Hematopoietic multipotent progenitor cell treated with erythropoietin and hydrocortisone succinate and interleukin-3 and kit ligand, for 15 days (in vitro differentiated cells): Measurements from ENCODE around the gene ZNF518A.

Experiments used
- DNase-seq: peaks from one replicate; pipeline ENCODE4 v3.0.0-alpha.2; 2015; ENCODE audit warnings: low spot score

The ZNF518A gene, protein sequence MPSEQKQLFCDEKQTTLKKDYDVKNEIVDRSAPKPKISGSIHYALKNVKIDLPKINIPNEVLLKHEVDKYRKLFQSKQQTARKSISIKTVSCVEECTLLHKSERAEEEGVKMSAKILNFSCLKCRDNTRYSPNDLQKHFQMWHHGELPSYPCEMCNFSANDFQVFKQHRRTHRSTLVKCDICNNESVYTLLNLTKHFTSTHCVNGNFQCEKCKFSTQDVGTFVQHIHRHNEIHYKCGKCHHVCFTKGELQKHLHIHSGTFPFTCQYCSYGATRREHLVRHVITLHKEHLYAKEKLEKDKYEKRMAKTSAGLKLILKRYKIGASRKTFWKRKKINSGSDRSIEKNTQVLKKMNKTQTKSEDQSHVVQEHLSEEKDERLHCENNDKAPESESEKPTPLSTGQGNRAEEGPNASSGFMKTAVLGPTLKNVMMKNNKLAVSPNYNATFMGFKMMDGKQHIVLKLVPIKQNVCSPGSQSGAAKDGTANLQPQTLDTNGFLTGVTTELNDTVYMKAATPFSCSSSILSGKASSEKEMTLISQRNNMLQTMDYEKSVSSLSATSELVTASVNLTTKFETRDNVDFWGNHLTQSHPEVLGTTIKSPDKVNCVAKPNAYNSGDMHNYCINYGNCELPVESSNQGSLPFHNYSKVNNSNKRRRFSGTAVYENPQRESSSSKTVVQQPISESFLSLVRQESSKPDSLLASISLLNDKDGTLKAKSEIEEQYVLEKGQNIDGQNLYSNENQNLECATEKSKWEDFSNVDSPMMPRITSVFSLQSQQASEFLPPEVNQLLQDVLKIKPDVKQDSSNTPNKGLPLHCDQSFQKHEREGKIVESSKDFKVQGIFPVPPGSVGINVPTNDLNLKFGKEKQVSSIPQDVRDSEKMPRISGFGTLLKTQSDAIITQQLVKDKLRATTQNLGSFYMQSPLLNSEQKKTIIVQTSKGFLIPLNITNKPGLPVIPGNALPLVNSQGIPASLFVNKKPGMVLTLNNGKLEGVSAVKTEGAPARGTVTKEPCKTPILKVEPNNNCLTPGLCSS (N-terminal part only)

DNA sequence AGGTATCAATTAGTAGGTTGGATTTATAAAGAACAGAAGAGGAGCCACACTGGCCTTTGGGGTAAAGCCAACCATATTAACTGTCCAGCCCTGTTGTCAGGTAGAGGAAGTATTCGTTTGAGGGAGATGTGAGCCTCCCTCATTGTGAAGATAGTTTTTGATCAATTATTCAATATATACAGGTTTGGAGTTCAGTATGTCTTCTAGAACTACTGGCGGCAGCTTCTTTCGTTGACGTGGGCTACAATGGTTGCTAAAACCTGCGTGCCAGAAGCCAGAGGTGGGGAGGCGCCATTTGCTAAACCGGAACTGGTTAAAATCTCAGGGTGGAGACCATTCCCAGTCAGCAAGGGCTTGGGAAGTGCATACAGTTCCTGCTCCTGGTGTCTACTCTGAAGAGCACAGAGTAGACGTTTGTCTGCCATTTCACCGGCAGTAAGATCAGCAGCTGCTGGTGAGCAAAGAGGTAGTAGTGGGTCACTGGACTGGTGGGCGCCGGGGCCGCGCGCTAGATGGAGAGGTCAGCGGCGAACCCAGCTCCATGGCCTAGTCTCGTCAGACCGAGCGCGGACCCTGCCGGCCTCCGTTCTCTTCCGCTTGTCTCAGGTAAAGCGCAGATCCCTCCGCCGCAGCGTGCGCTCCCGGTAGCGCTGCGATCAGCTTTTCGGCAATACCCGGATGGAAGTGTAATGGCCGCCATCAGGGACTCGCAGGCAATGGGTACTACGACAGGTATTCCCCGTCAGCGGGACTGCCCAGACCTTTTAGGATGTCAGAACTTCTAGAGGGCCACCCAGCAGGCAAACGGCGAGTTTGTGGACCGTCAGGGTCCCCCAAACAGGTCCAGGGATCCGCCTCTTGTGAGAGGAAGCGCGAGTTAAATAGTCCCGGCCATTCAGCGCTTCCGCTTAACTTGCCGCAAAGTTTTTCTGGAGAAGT is at the start of gene ZNF518A:
Gene ZNF518A, plus strand, starts transcription at position 911 of the 939 bp plus-strand sequence. CDS start 26,026 bp downstream, outside the sequence.
- DNase-seq, result peak; percentile 92

DNA sequence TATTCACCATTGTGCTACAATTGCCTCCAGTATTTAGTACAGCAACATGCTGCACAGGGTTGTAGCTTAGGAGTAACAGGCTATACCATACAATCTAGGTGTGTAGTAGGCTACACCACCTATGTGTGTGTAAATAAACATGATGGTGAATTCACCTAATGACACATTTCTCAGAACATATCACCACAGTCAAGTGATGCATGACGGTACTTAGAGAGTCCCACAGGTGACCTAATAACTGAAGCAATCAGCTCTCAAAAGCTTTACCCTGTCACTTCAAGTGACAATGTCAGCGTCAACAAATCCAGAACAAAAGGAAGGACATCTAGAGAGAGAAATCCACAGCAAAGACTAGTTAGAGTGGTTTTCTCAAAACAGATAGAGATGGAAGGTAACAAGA is 47.9 kb upstream of the ZNF518A start:
- DNase-seq, result no peak

DNA sequence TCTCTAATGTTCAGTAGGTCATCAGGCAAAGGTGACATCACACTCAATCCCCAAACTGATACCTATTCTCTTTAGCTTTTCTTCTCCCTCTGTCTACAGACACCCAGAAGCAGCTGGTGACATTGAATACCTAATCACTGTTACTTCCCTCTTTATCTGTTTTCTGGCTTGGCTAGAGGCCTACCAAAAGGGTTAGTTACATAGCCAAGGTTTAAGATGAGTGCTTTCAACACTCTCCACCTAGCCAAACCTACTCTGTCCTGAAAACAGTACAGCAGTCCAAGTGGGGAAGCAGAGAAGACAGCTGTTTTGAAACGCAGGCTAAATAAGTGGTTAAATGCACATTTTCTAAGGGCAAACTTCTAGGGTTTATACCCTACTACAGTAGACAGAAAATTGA is 47.3 kb upstream of the ZNF518A start:
- DNase-seq, result no peak

DNA sequence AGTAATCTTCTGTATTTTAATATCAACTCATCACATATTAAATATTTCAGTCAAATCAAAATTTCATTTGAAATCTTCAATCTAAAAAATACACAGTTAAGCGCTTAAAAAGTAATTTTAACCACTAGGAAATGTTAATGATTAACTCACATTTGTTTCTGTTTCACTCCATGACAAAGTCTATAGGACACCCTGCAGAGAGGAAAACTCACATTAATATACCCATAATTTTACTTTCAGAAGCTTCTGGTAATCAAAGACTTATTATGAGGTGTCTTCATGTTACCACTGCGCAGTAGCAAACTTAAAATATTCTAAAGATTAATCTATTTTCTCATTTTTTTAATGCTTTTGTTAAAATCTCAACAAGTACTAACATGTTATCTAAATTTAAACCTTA is 41.0 kb upstream of the ZNF518A start:
- DNase-seq, result no peak

DNA sequence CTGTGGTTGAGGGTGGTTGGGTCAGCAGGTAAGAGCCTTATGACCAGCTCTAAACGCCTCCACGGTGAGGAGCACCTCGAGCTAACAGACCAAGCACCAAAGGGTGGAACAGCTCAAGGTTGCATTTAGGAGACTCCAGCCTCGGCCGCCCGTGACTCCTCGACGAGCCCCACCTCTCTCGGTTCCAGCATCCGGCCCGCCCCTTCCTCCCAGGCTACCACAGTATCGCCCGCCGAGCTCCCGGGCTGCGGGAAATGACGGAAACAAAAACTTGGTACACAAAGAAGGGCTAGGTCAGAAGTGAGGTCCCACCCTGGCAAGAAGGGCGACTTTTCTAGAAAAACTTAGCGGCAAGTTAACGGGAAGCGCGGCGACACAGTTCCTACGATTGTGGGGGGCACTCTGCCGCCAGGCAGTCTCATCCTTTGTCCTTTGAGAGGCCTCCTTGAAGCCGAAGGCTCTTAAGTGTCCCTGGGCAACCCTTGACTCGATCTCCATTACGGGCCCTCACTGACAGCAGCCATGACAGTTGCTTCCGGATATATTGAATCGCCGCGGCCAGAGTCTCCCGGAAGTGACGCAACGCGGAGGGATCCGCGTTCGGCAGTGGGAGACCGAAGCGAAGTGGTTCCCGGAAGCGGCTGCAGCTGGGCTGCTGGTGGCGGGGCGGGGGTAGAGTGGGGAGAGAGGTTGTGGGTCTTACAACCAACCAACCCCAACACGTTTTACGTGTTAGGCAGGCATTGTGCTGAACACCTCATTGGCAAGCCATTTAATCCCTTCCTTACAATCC is 40.2 kb upstream of the ZNF518A start:
- DNase-seq, result peak; percentile 89

DNA sequence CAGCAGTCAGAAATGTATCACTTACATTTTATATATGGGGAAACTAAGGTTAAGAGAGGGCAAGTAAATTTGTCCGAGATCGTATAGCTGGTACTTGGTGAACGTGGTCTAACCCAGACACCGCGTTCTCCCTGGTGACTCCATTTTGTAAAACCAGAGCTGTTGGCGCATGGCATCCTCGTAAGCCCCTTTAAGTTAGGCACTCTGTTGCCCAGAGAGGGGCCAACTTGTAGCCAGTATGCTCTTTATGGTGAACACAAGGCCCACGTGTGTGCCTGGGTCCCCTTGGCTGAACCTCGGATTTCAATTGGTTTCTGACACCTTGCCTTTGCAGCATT is 39.7 kb upstream of the ZNF518A start:
- DNase-seq, result no peak

DNA sequence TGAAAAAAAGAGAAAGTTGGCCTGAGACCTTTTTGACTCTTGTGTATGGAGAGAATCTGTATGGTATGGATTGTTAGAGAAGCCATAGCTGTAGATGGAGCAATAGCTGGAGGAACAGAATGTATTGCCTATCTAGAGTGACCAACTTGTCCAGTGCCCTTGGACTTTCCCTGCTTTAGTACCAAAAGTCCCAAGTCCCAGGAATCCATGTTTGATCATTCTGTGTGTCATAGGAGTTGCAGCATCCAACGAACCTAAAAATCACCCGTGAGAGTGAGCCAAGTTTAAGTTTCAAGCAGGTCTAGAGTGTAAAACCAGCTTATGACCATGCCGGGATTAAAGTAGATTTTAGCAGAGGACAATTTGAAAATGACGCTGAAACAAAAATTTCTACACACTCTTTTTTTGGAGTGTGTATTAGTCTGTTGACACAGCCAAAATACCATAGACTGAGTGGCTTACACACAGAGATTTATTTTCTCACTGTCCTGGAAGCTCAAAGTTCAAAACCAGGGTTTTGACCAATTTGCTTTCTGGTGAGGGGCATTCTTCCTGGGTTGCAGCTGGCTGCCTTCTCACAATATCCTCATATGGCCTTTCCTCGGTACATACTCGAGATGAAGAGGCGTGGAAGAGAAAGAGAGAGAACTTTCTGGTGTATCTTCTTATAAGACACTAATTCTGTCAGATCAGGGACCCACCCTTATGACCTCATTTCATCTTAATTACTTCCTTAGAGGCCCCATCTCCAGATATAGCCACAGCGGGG is 36.9 kb upstream of the ZNF518A start:
- DNase-seq, result no peak

DNA sequence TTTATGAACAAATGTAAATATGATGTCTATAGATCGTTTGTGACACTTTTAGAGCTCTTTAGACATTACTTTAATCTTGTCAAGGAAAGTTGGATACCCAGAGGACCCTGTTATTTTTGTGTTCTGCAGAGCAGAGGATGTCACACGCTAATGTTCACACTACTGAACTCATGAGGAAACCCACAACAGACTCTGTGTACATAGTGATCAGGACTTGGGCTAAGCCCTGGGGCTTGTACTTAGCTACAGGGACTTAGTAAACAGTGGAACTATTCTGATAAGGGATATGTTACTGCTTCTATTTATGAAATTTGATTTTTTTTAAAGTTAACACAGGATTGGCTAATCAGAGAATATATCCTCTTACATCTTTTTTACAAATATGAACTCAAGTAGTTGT is 36.1 kb upstream of the ZNF518A start:
- no peak for DNase-seq

DNA sequence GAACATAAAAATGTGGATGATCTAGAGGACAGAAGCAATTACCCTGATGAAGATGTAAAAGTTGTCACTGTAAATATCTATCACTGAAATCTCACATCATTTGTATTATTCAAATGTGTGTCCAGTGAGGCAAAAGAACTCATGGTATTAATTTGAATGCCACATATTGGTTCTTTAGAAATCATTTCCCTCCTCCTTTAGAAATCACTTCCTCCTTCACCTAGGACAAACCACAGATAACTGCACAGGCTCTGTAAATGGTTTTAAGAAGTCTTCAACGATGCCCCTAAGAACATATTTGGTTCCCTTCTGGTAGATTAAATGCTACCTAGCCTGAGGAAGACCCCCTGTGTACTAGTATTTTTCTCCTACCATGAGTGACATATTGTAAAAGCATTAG is 33.1 kb upstream of the ZNF518A start:
- DNase-seq, result no peak

DNA sequence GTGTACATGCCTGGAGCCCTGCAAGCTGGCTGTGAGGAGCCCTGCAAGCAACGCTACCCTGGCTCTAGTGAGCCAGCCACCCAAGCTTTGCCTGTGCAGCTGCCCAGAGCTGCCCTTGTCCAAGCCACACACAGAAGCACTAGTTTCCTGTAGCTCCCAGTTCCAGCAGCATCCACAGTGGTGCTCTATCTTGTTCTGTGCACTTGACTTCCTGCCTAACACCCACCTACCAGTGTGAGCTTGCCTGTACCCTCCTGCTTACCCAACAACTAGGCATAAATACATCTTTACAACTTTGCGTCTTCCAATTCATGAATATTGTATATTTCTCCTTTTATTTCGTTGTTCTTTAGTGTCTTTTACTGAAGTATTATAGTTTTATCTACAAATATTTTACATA is 32.2 kb upstream of the ZNF518A start:
- DNase-seq, result no peak

DNA sequence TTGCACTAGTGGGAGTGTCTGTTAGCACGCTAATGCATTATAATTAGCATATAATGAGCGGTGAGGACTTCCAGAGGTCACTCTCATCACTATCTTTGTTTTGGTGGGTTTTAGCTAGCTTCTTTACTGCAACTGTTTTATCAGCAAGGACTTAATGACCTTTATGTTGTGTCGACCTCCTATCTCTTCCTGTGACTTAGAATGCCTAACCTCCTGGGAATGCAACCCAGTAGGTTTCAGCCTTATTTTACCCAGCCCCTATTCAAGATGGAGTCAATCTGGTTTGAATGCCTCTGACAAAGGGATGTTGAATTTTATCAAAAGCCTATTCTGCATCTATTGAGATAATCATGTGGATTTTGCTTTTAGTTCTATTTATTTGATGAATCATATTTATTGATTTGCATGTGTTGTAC is 22.5 kb upstream of the ZNF518A start:
- no peak for DNase-seq

DNA sequence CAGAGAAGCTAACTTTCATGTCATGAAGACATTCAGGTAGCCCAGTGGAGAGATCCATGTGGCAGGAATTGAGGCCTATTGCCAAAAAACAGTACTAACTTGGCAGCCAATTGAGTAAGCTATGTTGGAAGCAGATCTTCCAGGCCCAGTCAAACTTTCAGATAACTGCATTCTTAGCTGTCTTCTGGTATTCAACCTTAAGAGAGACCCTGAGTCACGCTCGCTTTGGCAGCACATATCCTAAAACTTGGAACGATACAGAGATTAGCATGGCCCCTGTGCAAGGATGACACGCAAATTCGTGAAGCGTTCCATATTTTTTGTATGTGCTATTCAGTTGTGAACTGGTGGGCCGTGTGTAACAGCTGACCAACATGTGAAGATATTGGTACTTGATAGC is 17.6 kb upstream of the ZNF518A start:
- DNase-seq, result no peak

DNA sequence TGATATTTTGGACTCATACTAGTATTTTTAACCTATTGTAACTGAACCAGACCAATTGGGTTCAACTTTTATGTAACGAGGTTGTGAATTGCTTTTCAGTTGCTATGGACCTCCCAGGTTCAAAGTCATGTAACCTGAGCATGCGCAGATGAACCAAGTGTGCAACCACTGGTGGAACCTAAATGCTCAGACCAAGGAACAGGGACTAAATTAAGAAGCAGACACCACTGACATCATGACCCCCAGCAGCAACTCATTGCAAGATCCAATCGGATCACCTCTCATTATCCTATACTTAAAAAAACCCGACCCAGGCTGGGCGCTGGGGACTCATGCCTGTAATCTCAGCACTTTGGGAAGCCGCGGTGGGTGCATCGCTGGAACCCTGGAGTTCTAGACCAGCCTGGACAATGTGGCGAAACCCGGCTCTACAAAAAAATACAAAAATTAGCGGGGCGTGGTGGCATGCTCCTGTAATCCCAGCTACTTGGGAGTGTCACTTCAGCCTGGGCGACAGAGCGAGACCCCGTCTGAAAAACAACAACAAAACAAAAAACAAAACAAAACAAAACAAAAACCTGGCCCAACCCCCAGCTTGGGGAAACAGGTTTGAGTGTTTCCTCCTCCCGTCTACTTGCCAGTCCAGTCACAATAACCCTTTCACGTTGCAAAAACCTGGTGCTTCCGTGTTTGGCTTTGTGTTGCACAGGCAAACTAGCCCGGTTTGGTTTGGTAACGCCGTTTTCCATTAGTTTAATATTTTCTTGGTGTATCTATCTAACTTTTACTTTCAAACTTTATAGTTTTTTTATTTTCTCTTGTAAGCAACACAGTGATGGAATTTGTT is 11.3 kb upstream of the ZNF518A start:
- DNase-seq, result no peak

DNA sequence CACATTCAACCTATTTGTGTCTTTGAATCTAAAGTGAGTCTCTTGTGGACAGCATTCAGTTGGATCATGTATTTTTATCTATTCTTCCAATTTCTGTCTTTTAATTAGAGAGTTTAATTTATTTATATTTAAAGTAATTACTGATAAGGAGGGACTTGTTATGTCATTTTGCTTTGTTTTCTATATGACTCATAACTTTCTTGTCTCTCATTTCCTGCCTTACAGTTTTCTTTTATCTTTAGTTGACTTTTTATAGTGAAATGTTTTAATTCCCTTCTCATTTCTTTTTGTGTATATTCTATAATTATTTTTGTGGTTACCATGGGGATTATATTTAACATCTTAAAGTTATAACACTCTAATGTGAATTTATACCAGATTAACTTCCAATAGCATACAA is 7.3 kb upstream of the ZNF518A start:
- DNase-seq, result no peak

DNA sequence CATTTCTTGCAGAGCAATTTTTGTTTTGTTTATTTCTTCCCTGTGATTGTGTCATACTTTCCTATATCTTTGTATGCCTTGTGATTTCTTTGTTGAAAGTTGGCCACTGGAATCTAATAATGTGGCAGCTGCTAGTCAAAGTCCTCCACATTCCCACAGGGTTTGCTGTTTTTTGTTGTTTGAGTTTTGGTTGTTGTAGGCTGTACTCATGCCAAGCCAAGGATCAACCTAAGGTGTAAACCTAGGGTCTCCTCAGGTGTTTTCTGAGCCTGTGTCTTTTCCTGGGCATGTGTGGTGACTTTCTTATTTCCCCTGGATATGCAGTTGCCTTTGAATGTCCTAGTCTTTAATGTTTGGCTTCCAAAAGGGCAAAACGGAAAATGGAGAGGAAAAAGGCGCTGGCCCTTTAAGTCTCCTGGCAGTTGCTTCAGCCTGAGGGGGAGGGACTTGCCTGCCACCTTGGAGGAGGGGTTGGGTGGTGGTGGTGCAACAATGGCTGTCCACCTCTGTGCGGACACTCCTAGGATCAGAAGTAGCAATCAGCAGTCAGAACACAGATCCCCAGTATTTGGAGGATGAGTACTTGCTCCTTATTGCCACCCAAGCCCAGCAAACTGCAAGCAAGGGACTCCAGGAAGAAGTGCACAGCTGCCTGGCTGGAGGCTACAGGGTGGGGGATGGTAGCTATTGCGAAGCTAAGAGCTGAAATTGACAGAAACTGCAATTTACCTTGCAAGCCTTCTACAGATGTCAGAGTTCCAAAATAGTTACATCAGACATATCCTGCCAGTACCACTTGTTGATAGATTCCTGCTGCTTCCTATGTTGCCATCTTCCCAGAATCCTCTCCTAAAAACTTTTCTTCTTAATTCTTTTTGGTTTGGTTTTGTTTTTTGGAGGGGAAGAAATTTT is 5.6 kb upstream of the ZNF518A start:
- DNase-seq, result no peak

DNA sequence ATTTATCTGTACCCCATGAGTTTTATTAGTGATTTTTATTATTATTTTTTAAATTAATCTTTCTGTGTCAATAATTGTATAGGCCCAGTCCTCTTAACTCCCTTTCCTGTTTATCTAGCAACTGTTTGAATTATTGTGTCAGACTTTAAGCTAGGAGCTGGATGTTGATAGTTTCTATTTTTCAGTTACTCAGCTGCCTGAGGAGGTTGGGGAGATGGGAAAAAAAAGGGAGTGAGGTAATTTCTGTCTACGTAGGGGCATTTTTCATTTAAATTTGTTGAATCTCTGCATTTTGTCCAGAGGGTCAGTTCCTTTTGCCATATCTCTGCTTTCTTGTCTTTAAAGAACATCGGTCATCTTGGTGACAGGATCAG is 5.0 kb upstream of the ZNF518A start:
- DNase-seq, result no peak

DNA sequence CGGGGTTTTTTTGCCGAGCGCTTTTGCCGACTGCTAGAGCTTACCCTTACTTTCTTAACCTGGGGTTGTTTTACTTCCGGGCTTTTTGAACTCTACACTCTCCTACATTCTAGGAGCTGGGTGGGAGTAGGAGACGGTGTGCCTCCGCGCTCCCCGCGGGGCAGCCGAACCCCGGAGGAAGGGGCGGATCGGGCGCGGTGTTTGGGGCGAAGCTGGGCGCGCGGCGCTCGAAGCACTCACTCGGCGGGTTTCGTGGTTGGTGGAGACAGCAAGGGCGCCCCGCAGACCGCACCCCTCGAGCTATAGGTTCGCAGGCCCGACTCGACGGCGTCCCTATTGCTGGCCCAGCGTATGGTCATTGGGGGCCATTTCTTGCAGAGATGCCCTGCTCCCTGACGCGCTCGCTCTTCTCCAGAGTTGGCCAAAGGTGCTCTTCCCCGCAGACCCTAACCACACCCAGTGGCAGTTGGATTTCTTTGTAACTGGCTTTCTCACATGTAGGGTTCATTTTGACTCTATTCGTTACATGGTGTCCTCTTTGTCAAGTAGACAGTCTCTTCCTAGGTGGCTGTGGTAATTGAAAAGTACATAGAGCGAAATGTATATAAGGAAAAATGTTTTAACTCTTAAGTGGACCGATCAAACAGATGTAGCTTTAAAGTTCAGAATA is 364 bp downstream of the ZNF518A start:
- peak; percentile 76 for DNase-seq

DNA sequence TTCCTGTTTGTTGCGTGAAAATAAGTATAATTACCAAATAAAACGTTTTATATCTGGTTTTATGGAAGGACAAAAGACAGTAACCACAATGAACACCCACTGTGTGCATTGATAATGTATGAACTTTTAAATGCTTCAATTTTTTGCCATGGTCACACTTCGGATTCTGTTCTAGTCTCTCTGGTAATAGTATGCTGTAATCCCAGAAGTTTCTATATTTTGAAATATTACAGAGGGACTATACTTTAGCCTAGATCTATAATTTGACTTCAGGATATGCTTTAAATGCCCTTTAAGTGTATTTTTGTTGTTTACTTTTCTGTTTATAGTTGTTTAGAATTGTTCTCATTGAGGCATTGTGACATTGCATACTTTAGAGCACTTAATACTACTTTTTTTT is 1.5 kb downstream of the ZNF518A start:
- DNase-seq, result no peak
